Psoas muscle (tissue), 8 donors: ENCODE measurements around the gene RAI2. TPM values are rescaled to one million over a fixed set of nuclear protein-coding genes. Genes with fewer than 3 reads are reported as not detected.

Experiments
- ATAC-seq, 4 donors: fragments of 200-7000 bp; cut with Tn5 transposase; one replicate each; pipeline ENCODE4 v1.9.1; 2020; ENCODE audit warnings: moderate library complexity in 3 of 4, mild to moderate bottlenecking in 2 of 4
- DNase-seq, 2 donors: peaks; one replicate each; pipeline ENCODE4 v3.0.0-alpha.2; 2020
- H3K27ac ChIP-seq: fragments of 200-600 bp; one replicate; pipeline ENCODE4 v1.8.0; 2022
- H3K27me3 ChIP-seq, 3 donors: fragments of 200-600 bp in 1 of 3; one replicate each; pipeline versions ENCODE4 v1.6.1 to v1.8.0; 2013 to 2022; ENCODE audit warnings: low read length in 2 of 3, mild to moderate bottlenecking in 2 of 3, moderate library complexity in 1 of 3; ENCODE audit not compliant: insufficient read depth in 3 of 3
- H3K36me3 ChIP-seq, 2 donors: fragments of 200-600 bp in 1 of 2; one replicate each; pipeline versions ENCODE4 v1.6.1 to v1.8.0; 2013 to 2022; ENCODE audit warnings: low read depth in 1 of 2, mild to moderate bottlenecking in 1 of 2, moderate library complexity in 1 of 2; ENCODE audit not compliant: insufficient read depth in 1 of 2
- H3K4me1 ChIP-seq: fragments of 200-600 bp; one replicate; pipeline ENCODE4 v1.8.0; 2022
- H3K4me3 ChIP-seq: fragments of 200-600 bp; one replicate; pipeline ENCODE4 v1.8.0; 2022; ENCODE audit warnings: mild to moderate bottlenecking
- H3K9me3 ChIP-seq: fragments of 200-600 bp; one replicate; pipeline ENCODE4 v1.8.0; 2022
- WGBS, 3 donors: extraction: QIAGEN DNeasy Blood & Tissue Kit; methylation state at CpG; one replicate each; pipeline versions ENCODE4 v1.1.6 to v1.1.7; 2013; 5-methylcytosine and 5-hydroxymethylcytosine counted together
- intact Hi-C, 2 donors: fragments of 100-400 bp; cut with DNase I; formaldehyde crosslinking; loops; one replicate each; pipeline versions ENCODE4 v1.11.0 to v1.14.2; 2022
- polyA plus RNA-seq, 3 donors: library from polyadenylated mRNA; stranded (reverse); fragments of 200-250 nt; gene quantifications; one replicate each; pipeline ENCODE4 v1.2.3, GENCODE V29; 2013
- total RNA-seq, 4 donors: library from RNA; stranded (reverse); fragmentation: NEBNext Ultra II Directional in 2 of 4; extraction: Animal tissue kit (Norgen Biotek cat#: 25700) in 2 of 4; gene quantifications; one replicate each; pipeline versions ENCODE4 v1.2.1 to v1.2.4, GENCODE V29; 2021 to 2023
- TF ChIP-seq, protein P1 (sequence below): fragments of 200-600 bp; IDR thresholded peaks from one replicate; pipeline ENCODE4 v1.8.0; 2022; ENCODE audit warnings: antibody characterized with exemption
- donor health status: healthy with polysubstance abuse.
- donor health status: DM: no; HTN: no; CAD: no; lungs with moderate emphysema.
- donor health status: Bipolar disorder and iron deficiency.
- donor health status: healthy.
- donor health status: DM: yes; HTN: yes; CAD: no.
- donor health status: DM: no; HTN: no; CAD: no.
- donor health status: DM: no; HTN: no; CAD: no.
- donor health status: DM: yes; HTN: yes; CAD: no.

RAI2 gene
- total and polyA plus RNA-seq, 7 donors = 3.2 to 6.3 (median 4.2) TPM

DNA sequence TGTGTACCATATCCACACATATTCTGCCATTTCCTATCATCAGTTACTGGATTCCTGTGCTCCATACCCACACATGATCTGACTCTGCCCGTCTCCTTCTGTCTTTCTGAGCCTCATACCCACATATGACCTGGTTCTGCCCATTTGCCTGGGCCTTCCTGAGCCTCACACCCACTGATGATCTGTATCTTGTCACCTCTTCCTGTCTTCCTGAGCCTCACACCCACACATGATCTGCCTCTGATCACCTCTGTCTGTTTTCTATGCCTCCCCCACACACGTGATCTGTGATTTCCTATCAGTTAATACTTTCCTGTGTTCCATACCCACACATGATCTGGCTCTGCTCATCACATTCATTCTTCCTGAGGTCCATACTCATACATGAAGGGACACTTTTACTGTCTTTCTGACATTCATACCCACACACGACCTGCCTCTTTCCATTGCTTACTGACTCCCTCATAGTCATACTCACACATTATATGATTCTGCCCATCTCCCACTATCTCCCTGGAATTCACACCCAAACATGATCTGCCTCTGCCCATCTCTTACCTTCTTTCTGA lies 91.3 kb downstream of the RAI2 start:
- DNase-seq (no peak), ATAC-seq (no peak)
- H3K4me1 ChIP-seq = no peaks in the 10 kb centered on the region
- TF ChIP-seq, protein P1, sequence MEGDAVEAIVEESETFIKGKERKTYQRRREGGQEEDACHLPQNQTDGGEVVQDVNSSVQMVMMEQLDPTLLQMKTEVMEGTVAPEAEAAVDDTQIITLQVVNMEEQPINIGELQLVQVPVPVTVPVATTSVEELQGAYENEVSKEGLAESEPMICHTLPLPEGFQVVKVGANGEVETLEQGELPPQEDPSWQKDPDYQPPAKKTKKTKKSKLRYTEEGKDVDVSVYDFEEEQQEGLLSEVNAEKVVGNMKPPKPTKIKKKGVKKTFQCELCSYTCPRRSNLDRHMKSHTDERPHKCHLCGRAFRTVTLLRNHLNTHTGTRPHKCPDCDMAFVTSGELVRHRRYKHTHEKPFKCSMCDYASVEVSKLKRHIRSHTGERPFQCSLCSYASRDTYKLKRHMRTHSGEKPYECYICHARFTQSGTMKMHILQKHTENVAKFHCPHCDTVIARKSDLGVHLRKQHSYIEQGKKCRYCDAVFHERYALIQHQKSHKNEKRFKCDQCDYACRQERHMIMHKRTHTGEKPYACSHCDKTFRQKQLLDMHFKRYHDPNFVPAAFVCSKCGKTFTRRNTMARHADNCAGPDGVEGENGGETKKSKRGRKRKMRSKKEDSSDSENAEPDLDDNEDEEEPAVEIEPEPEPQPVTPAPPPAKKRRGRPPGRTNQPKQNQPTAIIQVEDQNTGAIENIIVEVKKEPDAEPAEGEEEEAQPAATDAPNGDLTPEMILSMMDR = no peak
- H3K9me3 ChIP-seq = no peaks in the 10 kb centered on the region
- H3K27me3 ChIP-seq = peaks cover 0 to 64% (median 2%) of the 10 kb centered on the region in 3 donors
- no peaks in the 10 kb centered on the region for H3K36me3 ChIP-seq
- no peak overlapping the region for H3K27ac ChIP-seq
- 49 to 72% (median 70%) methylated on average over 3 of the region's 3 CpGs for WGBS, 3 donors
- intact Hi-C loops = no loop called here
- H3K4me3 ChIP-seq = no peak overlapping the region

DNA sequence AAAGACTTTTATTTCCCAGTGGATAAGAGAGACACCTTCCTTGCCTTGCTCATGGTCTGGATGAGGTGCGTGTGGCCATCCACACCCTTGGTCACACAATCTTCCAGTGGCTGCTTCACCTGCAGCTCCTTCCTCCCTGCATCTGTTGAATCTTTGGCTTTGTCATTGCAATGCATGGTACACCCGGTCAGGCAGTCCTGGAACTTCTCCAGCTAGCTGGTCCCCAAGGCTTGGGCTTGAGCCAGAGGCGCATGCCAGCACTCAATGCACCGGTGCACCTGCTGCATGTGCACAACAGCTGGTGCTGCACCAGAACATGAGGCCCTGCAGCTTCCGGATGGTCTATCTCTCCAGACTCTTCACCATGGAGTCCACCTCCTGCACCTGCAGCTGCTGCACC lies 92.1 kb downstream of the RAI2 start:
- DNase-seq = no peak
- WGBS, 3 donors = 33 to 56% (median 42%) methylated on average over 5 of the region's 5 CpGs
- H3K27ac ChIP-seq = no peak overlapping the region
- no peak for ATAC-seq
- intact Hi-C loops = no loop called here
- H3K9me3 ChIP-seq = no peaks in the 10 kb centered on the region
- H3K4me3 ChIP-seq = no peak overlapping the region
- H3K4me1 ChIP-seq = no peaks in the 10 kb centered on the region
- TF ChIP-seq, protein P1 = no peak
- peaks cover 0 to 59% (median 2%) of the 10 kb centered on the region in 3 donors for H3K27me3 ChIP-seq
- H3K36me3 ChIP-seq = no peaks in the 10 kb centered on the region

DNA sequence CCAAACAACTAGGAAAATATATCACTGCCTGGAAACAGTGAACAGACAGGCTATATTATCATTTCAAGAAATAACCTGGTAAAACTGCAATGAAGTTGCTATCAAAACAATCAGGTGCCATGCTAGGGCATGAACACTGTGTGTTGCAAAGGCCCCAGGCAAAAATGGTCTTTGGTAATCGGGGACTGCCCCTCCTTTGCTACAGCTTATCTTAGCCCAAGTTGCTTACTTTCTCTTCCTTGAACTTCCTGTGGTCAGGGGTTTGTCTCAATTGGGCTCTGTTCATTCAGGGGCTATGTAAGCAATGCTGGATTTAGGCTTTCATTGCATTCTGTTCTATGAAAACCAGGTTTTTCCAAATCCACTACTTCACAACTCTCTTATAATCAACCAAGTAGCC lies 93.4 kb downstream of the RAI2 start:
- TF ChIP-seq, protein P1 = no peak
- no peak overlapping the region for H3K27ac ChIP-seq
- ATAC-seq = no peak

DNA sequence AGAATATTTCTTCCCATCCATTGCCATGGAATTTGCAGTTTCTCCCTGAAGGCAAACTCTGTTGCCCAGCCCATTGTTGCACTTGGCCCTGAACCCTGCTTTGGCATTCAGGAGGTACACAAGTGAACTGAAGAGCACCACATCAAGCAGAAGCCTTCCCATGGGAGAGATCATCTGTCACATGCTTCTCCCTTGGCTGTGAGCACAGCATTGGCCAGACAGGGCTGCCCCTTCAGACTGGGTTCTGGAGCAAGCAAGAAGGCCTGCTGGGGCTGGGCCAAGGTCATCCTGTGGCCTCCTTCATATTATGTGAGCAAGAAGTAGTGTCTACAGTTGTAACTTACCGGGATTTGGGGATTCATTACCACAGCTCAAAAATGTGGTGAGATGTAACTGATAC lies 101.1 kb downstream of the RAI2 start:
- no peak overlapping the region for H3K27ac ChIP-seq
- H3K27me3 ChIP-seq = no peaks in the 10 kb centered on the region
- intact Hi-C loops = no loop called here
- TF ChIP-seq, protein P1 = no peak
- H3K9me3 ChIP-seq = no peaks in the 10 kb centered on the region
- no peaks in the 10 kb centered on the region for H3K4me1 ChIP-seq
- ATAC-seq (no peak), DNase-seq (no peak)
- H3K36me3 ChIP-seq = no peaks in the 10 kb centered on the region
- 29 to 71% (median 47%) methylated on average over 1 of the region's 1 CpG for WGBS, 3 donors
- no peak overlapping the region for H3K4me3 ChIP-seq

More for the DNA sequence above, 93.4 kb downstream of the RAI2 start:
- Histone ChIP-seq H3K4me3 (no peak overlapping the region), H3K27me3 (peaks cover 0 to 46% (median 0%) of the 10 kb centered on the region in 3 donors), H3K9me3 (no peaks in the 10 kb centered on the region), H3K4me1 (no peaks in the 10 kb centered on the region), H3K36me3 (no peaks in the 10 kb centered on the region)
- intact Hi-C loops = no loop called here
- 40 to 100% (median 48%) methylated on average over 1 of the region's 1 CpG for WGBS, 3 donors
- no peak for DNase-seq

DNA sequence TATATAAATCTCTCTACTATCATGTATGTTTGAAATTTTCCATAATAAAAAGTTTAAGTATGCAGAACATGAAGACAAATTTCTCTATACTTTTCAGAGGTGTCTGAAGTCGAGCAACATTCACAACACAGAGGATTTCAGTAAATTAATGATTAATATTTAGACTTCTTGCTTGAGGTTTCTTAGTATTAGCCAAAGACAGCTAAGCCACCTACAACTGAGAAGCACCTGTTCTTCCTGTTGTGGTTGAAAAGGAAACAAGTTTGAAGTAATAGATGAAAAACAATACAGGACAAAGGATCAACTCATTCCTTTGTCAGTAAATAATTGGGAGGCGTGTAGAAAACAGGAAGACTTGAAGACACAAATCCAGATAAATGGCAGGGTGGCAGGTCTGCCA lies 102.7 kb downstream of the RAI2 start:
- WGBS, 3 donors = 66 to 92% (median 92%) methylated on average over 2 of the region's 2 CpGs
- Histone ChIP-seq H3K9me3 (no peaks in the 10 kb centered on the region), H3K36me3 (peaks cover 0 to 3% of the 10 kb centered on the region in 2 donors), H3K4me1 (no peaks in the 10 kb centered on the region), H3K27me3 (no peaks in the 10 kb centered on the region), H3K4me3 (no peak overlapping the region), H3K27ac (no peak overlapping the region)
- ATAC-seq = no peak
- intact Hi-C loops = no loop called here
- no peak for DNase-seq
- TF ChIP-seq, protein P1 = no peak
